Measurements from ENCODE around the gene PHF23. TPM values are rescaled to one million over a fixed set of nuclear protein-coding genes. Genes with fewer than 3 reads are reported as not detected.

Gene PHF23
- total RNA-seq, 1 experiment from 2014 or later, result 32.7 TPM

DNA sequence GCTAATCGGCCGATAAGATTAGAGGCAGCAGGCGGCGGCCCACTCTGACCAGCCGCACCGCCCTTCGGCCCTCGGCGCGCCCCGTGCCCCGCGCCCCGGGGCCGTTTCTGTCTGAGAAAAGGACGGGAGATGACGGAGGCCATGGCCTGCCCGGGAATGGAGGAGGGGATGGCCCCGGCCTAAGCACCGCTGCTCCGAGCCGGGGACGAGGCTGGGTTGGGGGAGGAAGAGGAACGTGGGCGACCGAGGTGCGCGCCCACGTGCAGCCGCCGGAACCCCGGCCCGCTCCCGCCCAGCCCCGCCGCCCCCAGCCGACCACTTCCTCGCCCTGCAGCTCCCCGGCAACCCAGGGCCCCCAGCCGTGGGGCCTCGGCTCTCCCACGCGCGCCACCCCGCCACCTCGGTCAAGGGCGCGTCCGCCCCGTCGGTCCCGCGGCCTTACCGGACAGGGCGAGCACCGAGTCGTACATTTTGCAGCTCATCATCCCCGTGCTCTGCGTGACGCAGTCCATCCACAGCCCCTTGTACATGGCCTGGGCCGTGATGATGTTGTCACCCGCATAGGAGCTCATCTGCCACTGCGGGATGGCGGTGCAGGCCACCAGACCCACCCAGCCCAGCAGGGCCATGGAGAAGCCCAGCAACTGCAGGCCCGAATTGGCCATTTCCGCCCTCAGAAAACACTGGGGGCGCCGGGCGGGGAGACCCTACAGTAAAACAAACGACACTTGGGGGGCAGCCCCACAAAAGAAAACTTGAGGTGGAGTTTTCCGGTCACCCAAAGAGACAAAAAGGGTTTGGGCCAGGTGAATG, 22.3 kb upstream of the PHF23 start:
- DNase-seq (no peak), ATAC-seq (peak; percentile 5)
- no peaks in the 10 kb centered on the region for H3K9me2 ChIP-seq (replicated peaks; ENCODE audit: low read length)
- peaks cover 14% of the 10 kb centered on the region; the same call in 1 of the 2 replicates for H4K20me1 ChIP-seq (ENCODE audit: low read length)
- no peaks in the 10 kb centered on the region for H3F3A ChIP-seq (ENCODE audit: low read length, unreplicated experiment)
- ChIA-PET CTCF (interaction anchor here (0.6 kb wide), 1 partner anchor 41 kb away, joined by 3 read pairs; no protein-coding TSS in a partner anchor), POLR2A (ENCODE audit: unreplicated experiment) (no interaction called here)
- H3K9me3 ChIP-seq (ENCODE audit: low read length), result no peaks in the 10 kb centered on the region
- no peak overlapping the region for H2AFZ ChIP-seq (ENCODE audit: low read length)
- BruUV-seq (replicated peaks), result TSS peak; percentile 72
- peak overlapping the region; percentile 83 for H3K27ac ChIP-seq (ENCODE audit: low read length)
- intact Hi-C loops (cut with micrococcal nuclease), result loop anchor here (1.0 to 5.0 kb wide), 2 partner anchors 9 to 221 kb away; partner anchors contain the start of genes ELP5, POLR2A and SLC35G6
- H3K27me3 ChIP-seq (ENCODE audit: low read length), result no peaks in the 10 kb centered on the region
- peaks cover 27% of the 10 kb centered on the region for H3K4me1 ChIP-seq (ENCODE audit: insufficient read depth, low read length)
- H3K79me2 ChIP-seq (ENCODE audit: low read length), result peaks cover 45% of the 10 kb centered on the region
- TF ChIP-seq EZH2phosphoT487 (IDR thresholded peaks at IDR 0.05; ENCODE audit: borderline replicate concordance, low read length) (no peak), CTCF (conservative IDR thresholded peaks at IDR 0.05; ENCODE audit: low read depth, low read length) (no peak), EZH2 (IDR thresholded peaks at IDR 0.05; ENCODE audit: low read length, unreplicated experiment) (no peak)
- peak overlapping the region; percentile 93 for H3K9ac ChIP-seq (ENCODE audit: low read length)
- peak overlapping the region; percentile 96 for H3K4me2 ChIP-seq (ENCODE audit: low read length)
- H3K36me3 ChIP-seq (ENCODE audit: low read depth, low read length), result peaks cover 4% of the 10 kb centered on the region; the same call in 1 of the 2 replicates
- peak overlapping the region; percentile 97 for H3K4me3 ChIP-seq (ENCODE audit: low read length)

GRCh38 chr17:7260651-7261378, 21.6 kb upstream of the PHF23 start:
- peak; percentile 39 for ATAC-seq
- intact Hi-C loops (cut with micrococcal nuclease), result loop anchor here (5.0 kb wide), 1 partner anchor 221 kb away; the partner anchor contains the start of genes POLR2A and SLC35G6
- Histone ChIP-seq H3K9ac (ENCODE audit: low read length) (peak overlapping the region; percentile 93), H3K79me2 (ENCODE audit: low read length) (peaks cover 48% of the 10 kb centered on the region), H3K4me1 (ENCODE audit: insufficient read depth, low read length) (peaks cover 27% of the 10 kb centered on the region), H3K27ac (ENCODE audit: low read length) (peak overlapping the region; percentile 83), H3K9me3 (ENCODE audit: low read length) (no peaks in the 10 kb centered on the region), H2AFZ (ENCODE audit: low read length) (no peak overlapping the region), H3K9me2 (replicated peaks; ENCODE audit: low read length) (no peaks in the 10 kb centered on the region), H3F3A (ENCODE audit: low read length, unreplicated experiment) (no peaks in the 10 kb centered on the region), H3K4me3 (ENCODE audit: low read length) (peak overlapping the region; percentile 97), H3K36me3 (ENCODE audit: low read depth, low read length) (peaks cover 4% of the 10 kb centered on the region; the same call in 1 of the 2 replicates), H3K4me2 (ENCODE audit: low read length) (peak overlapping the region; percentile 96), H4K20me1 (ENCODE audit: low read length) (peaks cover 14% of the 10 kb centered on the region; the same call in 1 of the 2 replicates), H3K27me3 (ENCODE audit: low read length) (no peaks in the 10 kb centered on the region)
- TF ChIP-seq EZH2 (IDR thresholded peaks at IDR 0.05; ENCODE audit: low read length, unreplicated experiment), result no peak
- peak; percentile 70 for DNase-seq
- BruUV-seq (replicated peaks), result no TSS peak
- ChIA-PET POLR2A (ENCODE audit: unreplicated experiment) (no interaction called here), CTCF (interaction anchor here (0.6 kb wide), 1 partner anchor 40 kb away, joined by 3 read pairs; no protein-coding TSS in a partner anchor)

GRCh38 chr17:7260151-7260550, 20.9 kb upstream of the PHF23 start:
- H3K27me3 ChIP-seq (ENCODE audit: low read length), result no peaks in the 10 kb centered on the region
- H3K36me3 ChIP-seq (ENCODE audit: low read depth, low read length), result peaks cover 4% of the 10 kb centered on the region; the same call in 1 of the 2 replicates
- TF ChIP-seq CTCF (conservative IDR thresholded peaks at IDR 0.05; ENCODE audit: low read depth, low read length) (no peak), EZH2 (IDR thresholded peaks at IDR 0.05; ENCODE audit: low read length, unreplicated experiment) (no peak), EZH2phosphoT487 (IDR thresholded peaks at IDR 0.05; ENCODE audit: borderline replicate concordance, low read length) (no peak)
- peaks cover 27% of the 10 kb centered on the region for H3K4me1 ChIP-seq (ENCODE audit: insufficient read depth, low read length)
- no peaks in the 10 kb centered on the region for H3F3A ChIP-seq (ENCODE audit: low read length, unreplicated experiment)
- POLR2A ChIA-PET (ENCODE audit: unreplicated experiment), result no interaction called here
- CTCF ChIA-PET, result no interaction called here
- DNase-seq (no peak), ATAC-seq (no peak)
- peak overlapping the region; percentile 97 for H3K4me3 ChIP-seq (ENCODE audit: low read length)
- H3K9ac ChIP-seq (ENCODE audit: low read length), result peak overlapping the region; percentile 93; the same call in 1 of the 2 replicates
- no peaks in the 10 kb centered on the region for H3K9me2 ChIP-seq (replicated peaks; ENCODE audit: low read length)
- BruUV-seq (replicated peaks), result no TSS peak
- H3K27ac ChIP-seq (ENCODE audit: low read length), result peak overlapping the region; percentile 83; the same call in 1 of the 2 replicates
- no peaks in the 10 kb centered on the region for H3K9me3 ChIP-seq (ENCODE audit: low read length)
- H4K20me1 ChIP-seq (ENCODE audit: low read length), result peaks cover 14% of the 10 kb centered on the region; the same call in 1 of the 2 replicates
- peaks cover 50% of the 10 kb centered on the region for H3K79me2 ChIP-seq (ENCODE audit: low read length)
- H3K4me2 ChIP-seq (ENCODE audit: low read length), result peak overlapping the region; percentile 96
- intact Hi-C loops (cut with micrococcal nuclease), result loop anchor here (5.0 kb wide), 1 partner anchor 222 kb away; the partner anchor contains the start of genes POLR2A and SLC35G6
- no peak overlapping the region for H2AFZ ChIP-seq (ENCODE audit: low read length)
